ENCODE results near the gene RAB5IF. TPM values are rescaled to one million over a fixed set of nuclear protein-coding genes. Genes with fewer than 3 reads are reported as not detected.

Gene RAB5IF
- polyA plus RNA-seq, 6 donors from 2014 or later: 84.9 to 162 (median 111) TPM

Other genes starting within 250 kb of the RAB5IF start
- 1 to 10 TPM in 2 of 6 donors, under 1 TPM in 4; 0.13 to 2.5 (median 0.78) TPM for gene MYL9, start 64.3 kb upstream of the RAB5IF start, polyA plus RNA-seq (ENCODE audit: low read depth in 6 of 6)
- gene TGIF2, start 32.2 kb upstream of the RAB5IF start, polyA plus RNA-seq (ENCODE audit: low read depth in 6 of 6): 10 to 100 TPM; 33.3 to 50.5 (median 39.9) TPM
- gene SLA2, start 40.4 kb downstream of the RAB5IF start, polyA plus RNA-seq (ENCODE audit: low read depth in 6 of 6): under 1 TPM in 4 of 6 donors, not detected in 2; 0.09 to 0.40 (median 0.23) TPM
- 10 to 100 TPM; 45.1 to 70.3 (median 51.2) TPM for gene NDRG3, start 140.3 kb downstream of the RAB5IF start, polyA plus RNA-seq (ENCODE audit: low read depth in 6 of 6)
- 10 to 100 TPM; 22.5 to 35.9 (median 27.6) TPM for gene DSN1, start 168.0 kb downstream of the RAB5IF start, polyA plus RNA-seq (ENCODE audit: low read depth in 6 of 6)